Measurements from ENCODE around the gene CMTM2.
"Not testable (repeated sequence)": the region's sequence is repeated elsewhere in the genome, so short reads cannot be mapped to it uniquely, and the experiment has no call there.

Gene CMTM2

DNA sequence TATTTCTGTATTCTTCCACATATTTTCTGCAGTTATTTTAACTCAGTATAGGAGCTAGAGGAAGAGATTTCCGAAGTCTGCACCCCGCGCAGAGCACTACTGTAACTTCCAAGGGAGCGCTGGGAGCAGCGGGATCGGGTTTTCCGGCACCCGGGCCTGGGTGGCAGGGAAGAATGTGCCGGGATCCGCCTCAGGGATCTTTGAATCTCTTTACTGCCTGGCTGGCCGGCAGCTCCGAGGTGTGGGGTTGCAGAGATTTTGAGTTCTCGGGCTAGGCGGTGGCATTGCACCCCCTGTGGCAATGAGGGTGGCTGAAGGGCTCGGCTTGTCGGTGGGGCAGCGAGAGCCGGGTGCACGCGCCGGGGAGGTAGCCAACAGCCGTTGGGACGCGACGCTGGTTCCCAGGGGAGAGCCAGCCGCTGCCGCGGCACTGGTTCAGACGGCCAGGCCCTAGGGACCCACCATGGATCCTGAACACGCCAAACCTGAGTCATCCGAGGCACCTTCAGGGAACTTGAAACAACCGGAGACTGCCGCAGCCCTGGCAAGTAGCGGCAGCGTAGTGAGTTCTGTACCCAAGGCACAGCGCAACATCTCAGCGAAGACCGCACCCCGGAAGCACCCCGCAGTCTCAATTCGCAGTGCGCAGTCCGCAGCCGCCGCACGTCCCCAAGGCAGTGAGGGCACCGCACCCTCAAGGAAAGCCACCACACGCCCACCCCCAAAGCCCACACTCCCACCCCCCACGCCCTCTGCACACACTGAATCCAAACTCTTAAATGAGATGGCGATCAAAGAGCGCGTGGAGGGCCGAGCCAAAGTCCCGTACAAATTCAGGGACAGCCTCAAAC is 13.0 kb upstream of the CMTM2 start, which contains the start of gene CMTM1:
Gene CMTM1, plus strand, starts transcription at position 389 of the 851 bp plus-strand sequence. Its CDS starts 75 bp downstream, at position 464.
- TF ChIP-seq, protein P1, sequence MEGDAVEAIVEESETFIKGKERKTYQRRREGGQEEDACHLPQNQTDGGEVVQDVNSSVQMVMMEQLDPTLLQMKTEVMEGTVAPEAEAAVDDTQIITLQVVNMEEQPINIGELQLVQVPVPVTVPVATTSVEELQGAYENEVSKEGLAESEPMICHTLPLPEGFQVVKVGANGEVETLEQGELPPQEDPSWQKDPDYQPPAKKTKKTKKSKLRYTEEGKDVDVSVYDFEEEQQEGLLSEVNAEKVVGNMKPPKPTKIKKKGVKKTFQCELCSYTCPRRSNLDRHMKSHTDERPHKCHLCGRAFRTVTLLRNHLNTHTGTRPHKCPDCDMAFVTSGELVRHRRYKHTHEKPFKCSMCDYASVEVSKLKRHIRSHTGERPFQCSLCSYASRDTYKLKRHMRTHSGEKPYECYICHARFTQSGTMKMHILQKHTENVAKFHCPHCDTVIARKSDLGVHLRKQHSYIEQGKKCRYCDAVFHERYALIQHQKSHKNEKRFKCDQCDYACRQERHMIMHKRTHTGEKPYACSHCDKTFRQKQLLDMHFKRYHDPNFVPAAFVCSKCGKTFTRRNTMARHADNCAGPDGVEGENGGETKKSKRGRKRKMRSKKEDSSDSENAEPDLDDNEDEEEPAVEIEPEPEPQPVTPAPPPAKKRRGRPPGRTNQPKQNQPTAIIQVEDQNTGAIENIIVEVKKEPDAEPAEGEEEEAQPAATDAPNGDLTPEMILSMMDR (IDR thresholded peaks at IDR 0.05): no peak
- no peak within 1 kb of the TSS for H3K27ac Mint-ChIP-seq
- peaks cover 35% of the 10 kb centered on the region for H3K36me3 Mint-ChIP-seq (ENCODE audit: low read depth)
- H3K27me3 Mint-ChIP-seq (ENCODE audit: low read depth, poor library complexity): no peaks in the 10 kb centered on the region
- no peaks in the 10 kb centered on the region for H3K4me1 Mint-ChIP-seq
- no peak within 1 kb of the TSS for H3K4me3 Mint-ChIP-seq
- no peaks in the 10 kb centered on the region for H3K9me3 Mint-ChIP-seq
- DNase-seq: no peak

DNA sequence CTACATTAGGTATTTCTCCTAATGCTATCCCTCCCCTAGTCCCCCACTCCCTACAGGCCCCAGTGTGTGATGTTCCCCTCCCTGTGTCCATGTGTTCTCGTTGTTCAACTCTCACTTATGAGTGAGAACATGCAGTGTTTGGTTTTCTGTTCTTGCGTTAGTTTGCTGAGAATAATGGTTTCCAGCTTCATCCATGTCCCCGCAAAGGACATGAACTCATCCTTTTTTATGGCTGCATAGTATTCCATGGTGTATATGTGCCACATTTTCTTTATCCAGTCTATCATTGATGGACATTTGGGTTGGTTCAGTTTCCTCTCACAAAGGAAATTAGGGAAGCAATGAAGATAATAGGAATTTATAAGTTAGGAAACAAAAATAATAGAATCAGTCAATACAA is 12.0 kb upstream of the CMTM2 start:
- H3K27me3 Mint-ChIP-seq (ENCODE audit: low read depth, poor library complexity); H3K27ac Mint-ChIP-seq; H3K9me3 Mint-ChIP-seq; H3K4me1 Mint-ChIP-seq; DNase-seq; H3K4me3 Mint-ChIP-seq: not testable (repeated sequence)
- H3K36me3 Mint-ChIP-seq (ENCODE audit: low read depth): peaks cover 29% of the 10 kb centered on the region

DNA sequence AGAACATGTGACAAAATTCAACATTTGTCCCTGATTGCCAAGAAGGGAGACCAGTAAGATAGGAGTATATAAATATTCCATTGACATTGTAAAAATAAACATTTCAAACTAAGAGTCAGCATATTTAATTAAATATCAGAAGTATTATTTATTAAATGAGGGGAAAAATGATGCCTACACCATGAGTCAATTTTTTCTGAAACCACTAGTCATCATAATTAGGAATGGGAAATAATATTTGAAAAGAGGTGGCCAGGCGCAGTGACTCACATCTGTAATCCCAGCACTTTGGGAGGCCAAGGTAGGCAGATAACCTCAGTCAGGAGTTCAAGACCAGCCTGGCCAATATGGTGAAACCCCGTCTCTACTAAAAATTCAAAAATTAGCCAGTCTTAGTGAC is 10.9 kb upstream of the CMTM2 start:
- no peak overlapping the region for H3K27ac Mint-ChIP-seq
- H3K27me3 Mint-ChIP-seq (ENCODE audit: low read depth, poor library complexity): peaks cover 6% of the 10 kb centered on the region
- H3K36me3 Mint-ChIP-seq (ENCODE audit: low read depth): peaks cover 29% of the 10 kb centered on the region
- no peaks in the 10 kb centered on the region for H3K9me3 Mint-ChIP-seq
- no peaks in the 10 kb centered on the region for H3K4me1 Mint-ChIP-seq
- no peak for DNase-seq
- H3K4me3 Mint-ChIP-seq: no peak overlapping the region
- TF ChIP-seq, protein P1 (IDR thresholded peaks at IDR 0.05): no peak

DNA sequence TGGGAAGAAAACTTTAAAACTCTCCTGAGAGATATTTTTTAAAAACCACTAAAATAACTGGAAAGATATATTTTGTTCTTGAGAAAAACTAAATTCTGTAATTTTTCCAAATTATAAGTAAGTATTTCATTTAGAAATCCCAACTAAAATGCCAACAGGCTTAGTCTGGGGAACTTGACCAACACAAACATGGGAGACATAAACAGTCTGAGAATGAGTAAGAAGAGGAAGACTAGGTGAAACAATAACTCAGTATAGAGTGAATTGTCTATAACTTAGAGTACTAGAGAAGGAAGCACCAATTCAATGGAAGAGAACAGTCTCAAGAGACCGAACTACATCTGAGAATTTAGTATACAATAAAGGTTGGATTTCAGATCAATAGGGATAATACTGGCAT is 10.1 kb upstream of the CMTM2 start:
- H3K9me3 Mint-ChIP-seq: no peaks in the 10 kb centered on the region
- no peak for DNase-seq

DNA sequence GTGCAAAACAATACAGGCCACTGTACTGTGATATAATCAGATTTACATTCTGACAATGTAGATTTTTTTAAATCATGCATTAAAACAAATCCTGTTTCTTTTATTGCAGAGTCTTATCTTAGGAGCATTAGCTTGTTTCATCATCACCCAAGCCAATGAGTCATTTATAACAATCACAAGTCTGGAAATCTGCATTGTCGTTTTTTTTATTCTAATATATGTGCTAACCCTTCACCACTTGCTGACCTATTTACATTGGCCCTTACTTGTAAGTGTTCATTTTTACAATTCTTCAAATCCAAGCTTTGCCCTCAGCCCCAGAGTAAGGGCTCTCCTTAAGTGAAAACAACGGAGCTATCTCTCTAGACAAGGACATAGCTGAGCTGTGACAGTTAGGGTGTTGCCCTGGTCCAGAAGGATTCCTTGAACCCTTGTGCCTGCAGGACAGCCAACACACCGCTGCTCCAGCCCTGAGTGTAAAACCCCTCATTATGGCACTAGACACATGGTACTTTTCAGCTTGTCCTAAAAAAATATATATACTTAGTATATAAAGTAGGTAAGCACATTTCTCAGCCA is 9.3 kb upstream of the CMTM2 start:
- Mint-ChIP-seq H3K9me3 (no peaks in the 10 kb centered on the region), H3K4me1 (no peaks in the 10 kb centered on the region), H3K36me3 (ENCODE audit: low read depth) (peaks cover 29% of the 10 kb centered on the region), H3K27me3 (ENCODE audit: low read depth, poor library complexity) (peaks cover 6% of the 10 kb centered on the region), H3K27ac (peak overlapping the region; percentile 30), H3K4me3 (no peak overlapping the region)
- DNase-seq: no peak
- TF ChIP-seq, protein P1 (IDR thresholded peaks at IDR 0.05): no peak

More for the DNA sequence above, 10.1 kb upstream of the CMTM2 start:
- TF ChIP-seq, protein P1 (IDR thresholded peaks at IDR 0.05): no peak
- Mint-ChIP-seq H3K36me3 (ENCODE audit: low read depth) (peaks cover 29% of the 10 kb centered on the region), H3K4me1 (no peaks in the 10 kb centered on the region), H3K27me3 (ENCODE audit: low read depth, poor library complexity) (peaks cover 6% of the 10 kb centered on the region), H3K27ac (no peak overlapping the region), H3K4me3 (no peak overlapping the region)

DNA sequence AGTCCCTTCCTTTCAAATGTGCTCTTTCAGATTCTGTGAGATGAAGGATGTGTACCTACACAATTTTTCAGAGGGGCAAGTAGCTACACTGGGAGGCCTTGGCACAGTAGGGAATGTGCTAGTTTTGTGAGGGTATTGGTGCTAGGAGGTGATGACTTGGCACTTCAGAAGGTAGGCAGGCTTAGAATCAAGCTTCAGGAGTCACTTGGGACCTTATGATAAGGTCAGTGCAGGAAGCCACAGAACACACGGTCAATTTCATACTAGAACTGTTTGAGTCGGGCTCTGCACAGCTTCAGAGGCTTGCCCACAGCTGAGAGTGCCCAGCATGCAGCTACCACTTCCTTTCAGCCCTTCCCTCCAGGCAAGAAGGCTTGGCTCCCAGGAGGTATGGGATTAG is 6.9 kb upstream of the CMTM2 start:
- Mint-ChIP-seq H3K4me1 (no peaks in the 10 kb centered on the region), H3K4me3 (no peak overlapping the region), H3K9me3 (no peaks in the 10 kb centered on the region), H3K36me3 (ENCODE audit: low read depth) (peaks cover 7% of the 10 kb centered on the region), H3K27ac (no peak overlapping the region), H3K27me3 (ENCODE audit: low read depth, poor library complexity) (peaks cover 8% of the 10 kb centered on the region)
- no peak for DNase-seq
- TF ChIP-seq, protein P1 (IDR thresholded peaks at IDR 0.05): no peak

Measured in nephron progenitor cell (in vitro differentiated cells).